Fibroblast of lung (primary cell): ENCODE data around the gene UPB1.

Source experiments
- EZH2 ChIP-seq: IDR thresholded peaks from 2 replicates; pipeline ENCODE4 v1.5.1; 2012; ENCODE audit warnings: low read length, control low read depth, mild to moderate bottlenecking; ENCODE audit errors: missing control alignments
- TF ChIP-seq, protein P1 (sequence below), 2 donors: IDR thresholded peaks in 1 of 2; conservative IDR thresholded peaks in 1 of 2; 1 replicate in 1 of 2; 2 replicates in 1 of 2; pipeline ENCODE4 v1.5.1; 2011 to 2012; ENCODE audit warnings: low read length in 2 of 2, control low read depth in 1 of 2, inconsistent platforms in 1 of 2, low read depth in 1 of 2, mild to moderate bottlenecking in 1 of 2

DNA sequence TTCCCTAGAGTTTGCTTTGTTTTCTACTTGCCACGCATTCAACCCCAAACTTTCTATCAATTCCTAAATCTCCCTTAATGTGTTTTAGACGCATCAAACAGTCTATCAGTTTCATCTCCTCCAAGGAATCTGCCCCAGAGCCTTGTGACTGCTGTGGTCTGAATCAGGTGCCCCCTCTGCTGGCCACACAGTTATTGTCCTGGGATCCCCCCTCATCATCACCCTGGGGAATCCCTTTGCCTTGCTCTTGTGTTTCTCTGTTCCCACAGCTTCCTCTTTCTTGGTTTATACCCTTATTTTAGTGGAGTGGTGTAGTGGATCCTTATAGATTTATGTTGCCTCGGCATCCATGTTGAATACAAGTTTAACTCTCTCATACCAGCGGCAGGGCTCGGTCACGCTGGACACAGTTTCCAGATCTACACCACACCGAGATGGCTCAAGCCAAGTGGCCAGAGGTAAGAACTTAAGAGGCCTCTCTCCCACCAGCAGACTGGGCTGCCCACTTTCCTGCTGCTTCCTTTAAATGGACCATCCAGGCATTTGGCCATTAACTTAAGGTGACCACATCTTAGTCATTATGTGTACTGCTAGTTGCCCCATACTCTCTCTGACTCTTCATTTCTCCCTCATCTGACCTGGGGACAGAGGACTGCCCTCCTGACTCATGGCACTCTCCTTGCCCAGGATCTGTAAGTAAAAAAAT, 8.2 kb downstream of the UPB1 start:
- TF ChIP-seq, protein P1, sequence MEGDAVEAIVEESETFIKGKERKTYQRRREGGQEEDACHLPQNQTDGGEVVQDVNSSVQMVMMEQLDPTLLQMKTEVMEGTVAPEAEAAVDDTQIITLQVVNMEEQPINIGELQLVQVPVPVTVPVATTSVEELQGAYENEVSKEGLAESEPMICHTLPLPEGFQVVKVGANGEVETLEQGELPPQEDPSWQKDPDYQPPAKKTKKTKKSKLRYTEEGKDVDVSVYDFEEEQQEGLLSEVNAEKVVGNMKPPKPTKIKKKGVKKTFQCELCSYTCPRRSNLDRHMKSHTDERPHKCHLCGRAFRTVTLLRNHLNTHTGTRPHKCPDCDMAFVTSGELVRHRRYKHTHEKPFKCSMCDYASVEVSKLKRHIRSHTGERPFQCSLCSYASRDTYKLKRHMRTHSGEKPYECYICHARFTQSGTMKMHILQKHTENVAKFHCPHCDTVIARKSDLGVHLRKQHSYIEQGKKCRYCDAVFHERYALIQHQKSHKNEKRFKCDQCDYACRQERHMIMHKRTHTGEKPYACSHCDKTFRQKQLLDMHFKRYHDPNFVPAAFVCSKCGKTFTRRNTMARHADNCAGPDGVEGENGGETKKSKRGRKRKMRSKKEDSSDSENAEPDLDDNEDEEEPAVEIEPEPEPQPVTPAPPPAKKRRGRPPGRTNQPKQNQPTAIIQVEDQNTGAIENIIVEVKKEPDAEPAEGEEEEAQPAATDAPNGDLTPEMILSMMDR (conservative IDR thresholded peaks at IDR 0.05 in 1 of 2, IDR thresholded peaks at IDR 0.05 in 1 of 2; ENCODE audit: low read depth in 1 of 2, low read length in 2 of 2) = peak; percentile 73
- no peak for TF ChIP-seq EZH2
